B cell (primary cell): ENCODE data around the gene HLA-DPB1. TPM values are rescaled to one million over a fixed set of nuclear protein-coding genes. Genes with fewer than 3 reads are reported as not detected.
A peak's percentile ranks its signal among the peaks of the same experiment; 100 is the strongest.

Experiments
- ATAC-seq: fragments of 200-7000 bp; cut with Tn5 transposase; one replicate; pipeline ENCODE4 v1.10.0; 2021; ENCODE audit warnings: low read depth, mild to moderate bottlenecking, moderate number of reproducible peaks, moderate library complexity
- CTCF ChIA-PET: fragments of 350-600 bp; sonication (Branson Sonifier 250); formaldehyde crosslinking; loops from one replicate; lab custom pipeline; 2021; ENCODE audit warnings: antibody characterized with exemption, inconsistent platforms; lab: Charles Lee
- POLR2A ChIA-PET: fragments of 350-600 bp; sonication (Branson Sonifier 250); formaldehyde crosslinking; loops from one replicate; lab custom pipeline; 2021; ENCODE audit warnings: antibody characterized with exemption; lab: Charles Lee
- DNase-seq: peaks from one replicate; pipeline ENCODE4 v3.0.0; 2013
- H2AFZ ChIP-seq: 2 replicates; pipeline ENCODE4 v1.6.1; 2012; ENCODE audit warnings: mild to moderate bottlenecking, low read depth, low read length; ENCODE audit not compliant: insufficient read depth, poor library complexity, severe bottlenecking
- H3K27ac ChIP-seq, 2 donors: 1 replicate in 1 of 2; 2 replicates in 1 of 2; pipeline ENCODE4 v1.5.1; 2012 to 2013; ENCODE audit warnings: low read length in 2 of 2, mild to moderate bottlenecking in 2 of 2, moderate library complexity in 1 of 2
- H3K27me3 ChIP-seq, 4 experiments: fragments of 200-600 bp in 1 of 4; sonication (generic) in 1 of 4; replicated peaks in 1 of 4; 1 replicate in 2 of 4; 2 replicates in 2 of 4; pipeline versions ENCODE4 v1.6.1 to v1.7.0; 2013 to 2016; ENCODE audit warnings: low read length in 3 of 4, mild to moderate bottlenecking in 2 of 4, mixed read lengths in 1 of 4, moderate library complexity in 1 of 4; ENCODE audit not compliant: insufficient read depth in 4 of 4, control insufficient read depth in 3 of 4; ENCODE audit errors: control extremely low read depth in 1 of 4
- H3K36me3 ChIP-seq, 2 experiments: replicated peaks in 1 of 2; 1 replicate in 1 of 2; 2 replicates in 1 of 2; pipeline versions ENCODE4 v1.6.1 to v1.7.1; 2013; ENCODE audit warnings: low read length in 1 of 2; ENCODE audit not compliant: insufficient read depth in 2 of 2, control insufficient read depth in 1 of 2; ENCODE audit errors: control extremely low read depth in 1 of 2, extremely low read depth in 1 of 2
- H3K4me1 ChIP-seq, 2 donors: fragments of 200-600 bp in 1 of 2; sonication (generic) in 1 of 2; 1 replicate in 1 of 2; 2 replicates in 1 of 2; pipeline versions ENCODE4 v1.5.1 to v1.6.1; 2013 to 2017; ENCODE audit warnings: low read length in 2 of 2; ENCODE audit not compliant: control insufficient read depth in 2 of 2, insufficient read depth in 2 of 2
- H3K4me2 ChIP-seq: replicated peaks from 2 replicates; pipeline ENCODE3; 2012; ENCODE audit warnings: mild to moderate bottlenecking, low read depth, low read length; ENCODE audit not compliant: poor library complexity, severe bottlenecking
- H3K4me3 ChIP-seq, 5 experiments: fragments of 200-600 bp in 1 of 5; sonication (generic) in 1 of 5; 1 replicate in 3 of 5; 2 replicates in 2 of 5; pipeline versions ENCODE4 v1.5.1 to v1.7.0; 2011 to 2016; ENCODE audit warnings: low read length in 4 of 5, mild to moderate bottlenecking in 4 of 5, low read depth in 2 of 5, control low read depth in 1 of 5, moderate library complexity in 1 of 5; ENCODE audit not compliant: insufficient read depth in 1 of 5; ENCODE audit errors: control extremely low read depth in 1 of 5, extremely low read depth in 1 of 5
- H3K79me2 ChIP-seq: fragments of 200-600 bp; sonication (generic); one replicate; pipeline ENCODE4 v1.6.0; 2016; ENCODE audit warnings: low read length; ENCODE audit not compliant: control insufficient read depth, insufficient read depth
- H3K9ac ChIP-seq: fragments of 200-600 bp; sonication (generic); 2 replicates; pipeline ENCODE4 v1.6.1; 2017; ENCODE audit warnings: mild to moderate bottlenecking, low read length, moderate library complexity
- H3K9me3 ChIP-seq, 3 donors: one replicate each; pipeline versions ENCODE4 v1.6.1 to v1.7.1; 2013; ENCODE audit warnings: low read length in 2 of 3; ENCODE audit not compliant: control insufficient read depth in 2 of 3, insufficient read depth in 1 of 3; ENCODE audit errors: control extremely low read depth in 1 of 3
- H4K20me1 ChIP-seq: 2 replicates; pipeline ENCODE4 v1.6.0; 2012; ENCODE audit warnings: mild to moderate bottlenecking, low read length; ENCODE audit not compliant: insufficient read depth, control insufficient read depth, poor library complexity, severe bottlenecking
- H3K27ac Mint-ChIP-seq: one replicate; pipeline ENCODE4 v1.8.0; 2021; ENCODE audit warnings: mixed read lengths
- H3K27me3 Mint-ChIP-seq: one replicate; pipeline ENCODE4 v1.8.0; 2021; ENCODE audit warnings: mixed read lengths
- H3K4me1 Mint-ChIP-seq: one replicate; pipeline ENCODE4 v1.8.0; 2021; ENCODE audit warnings: mixed read lengths
- H3K4me3 Mint-ChIP-seq: one replicate; pipeline ENCODE4 v1.8.0; 2021; ENCODE audit warnings: mixed read lengths
- H3K9me3 Mint-ChIP-seq: one replicate; pipeline ENCODE4 v1.8.0; 2022; ENCODE audit warnings: mixed read lengths; ENCODE audit not compliant: insufficient read depth
- EZH2 ChIP-seq: IDR thresholded peaks from 2 replicates; pipeline ENCODE4 v1.6.1; 2012; ENCODE audit warnings: borderline replicate concordance, low read depth, mild to moderate bottlenecking, moderate library complexity, low read length; ENCODE audit not compliant: insufficient read depth, poor library complexity, severe bottlenecking
- WGBS: methylation state at CpG from one replicate; pipeline ENCODE4 v1.1.5; 2013; ENCODE audit warnings: missing lambda C conversion rate; ENCODE audit not compliant: insufficient coverage; 5-methylcytosine and 5-hydroxymethylcytosine counted together
- intact Hi-C: fragments of 100-400 bp; cut with micrococcal nuclease; formaldehyde crosslinking; loops from one replicate; pipeline ENCODE4 v1.10.0; 2022
- polyA plus RNA-seq: library from polyadenylated mRNA; depleted of rRNA; stranded (reverse); fragments of >200 nt; gene quantifications from 2 replicates; pipeline ENCODE4 v1.2.3, GENCODE V29; 2012
- total RNA-seq, 2 donors: library from RNA; stranded (reverse); fragments of 120-200 nt in 1 of 2; gene quantifications; 1 replicate in 1 of 2; 2 replicates in 1 of 2; pipeline versions ENCODE4 v1.2.3 to v1.2.4, GENCODE V29; 2013 to 2022
- TF ChIP-seq, protein P1 (sequence below): fragments of 200-600 bp; IDR thresholded peaks from one replicate; pipeline ENCODE4 v1.8.0; 2022; ENCODE audit warnings: antibody characterized with exemption, mild to moderate bottlenecking

Gene HLA-DPB1
- total and polyA plus RNA-seq, 2 donors (not counting 1 experiment from before 2014, with no cell fraction given): 1,104 to 1,578 TPM

DNA sequence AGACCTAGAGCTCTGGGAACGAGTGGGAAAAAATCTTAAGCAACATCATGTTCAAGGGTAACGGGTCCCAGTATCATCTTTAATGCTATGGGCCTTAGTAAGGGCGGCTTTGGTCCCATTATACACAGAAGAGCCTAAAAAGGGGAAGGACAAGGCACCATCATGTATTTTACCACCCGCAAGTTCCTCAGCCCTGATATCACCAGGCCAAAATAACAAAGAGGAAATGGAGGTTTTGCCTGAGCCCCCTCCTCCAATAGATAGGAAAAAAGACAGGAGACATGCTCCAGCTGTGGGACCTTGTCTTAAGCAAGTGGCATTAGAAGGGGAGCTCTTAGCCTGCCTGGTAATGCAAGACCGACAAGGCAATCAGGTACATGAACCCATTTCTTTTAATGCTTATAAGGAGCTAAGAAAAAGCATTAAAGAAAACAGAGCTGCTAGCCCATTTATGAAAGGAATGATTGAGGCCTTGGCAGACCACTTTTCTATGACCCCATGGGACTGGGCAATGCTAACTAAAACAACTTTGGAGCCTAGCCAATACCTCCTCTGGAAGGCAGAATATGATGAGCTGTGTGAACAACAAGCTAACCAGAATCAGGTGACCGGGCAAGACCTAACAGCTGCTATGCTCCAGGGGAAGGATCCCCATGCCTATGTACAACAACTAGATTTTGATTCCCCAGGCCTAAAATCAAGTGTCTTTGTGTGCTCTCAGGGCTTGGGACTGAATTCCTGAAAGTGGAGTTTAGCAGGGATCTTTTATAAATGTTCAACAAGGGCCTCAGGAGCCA is 25.6 kb upstream of the HLA-DPB1 start:
- H4K20me1 ChIP-seq: no peaks in the 10 kb centered on the region
- CTCF ChIA-PET: interaction anchor here (0.7 to 4.2 kb wide), 14 partner anchors 7 to 98 kb away, joined by 3 to 44 read pairs (median 4); partner anchors contain the start of gene HLA-DPA1

DNA sequence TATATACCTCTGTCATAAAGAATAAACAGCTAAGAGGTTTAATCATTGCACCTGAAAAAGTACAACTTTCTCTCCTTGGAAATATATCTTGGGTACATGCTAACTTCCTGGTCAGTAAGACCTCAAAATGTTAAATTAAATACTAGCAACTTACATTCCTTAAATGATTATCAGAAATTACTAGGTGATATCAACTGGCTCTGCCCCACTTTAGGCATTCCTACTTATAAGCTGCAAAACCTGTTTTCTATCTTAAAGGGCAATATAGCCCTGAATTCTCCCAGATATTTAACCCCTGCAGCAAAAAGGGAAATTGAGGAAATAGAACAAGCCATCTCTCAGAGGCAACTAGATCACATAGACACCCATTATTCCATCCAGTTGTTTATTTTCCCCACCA is 23.2 kb upstream of the HLA-DPB1 start:
- Mint-ChIP-seq H3K27me3 (no peaks in the 10 kb centered on the region), H3K4me1 (peaks cover 39% of the 10 kb centered on the region), H3K4me3 (no peak overlapping the region), H3K27ac (no peak overlapping the region), H3K9me3 (no peaks in the 10 kb centered on the region)
- no peak for TF ChIP-seq EZH2
- TF ChIP-seq, protein P1, sequence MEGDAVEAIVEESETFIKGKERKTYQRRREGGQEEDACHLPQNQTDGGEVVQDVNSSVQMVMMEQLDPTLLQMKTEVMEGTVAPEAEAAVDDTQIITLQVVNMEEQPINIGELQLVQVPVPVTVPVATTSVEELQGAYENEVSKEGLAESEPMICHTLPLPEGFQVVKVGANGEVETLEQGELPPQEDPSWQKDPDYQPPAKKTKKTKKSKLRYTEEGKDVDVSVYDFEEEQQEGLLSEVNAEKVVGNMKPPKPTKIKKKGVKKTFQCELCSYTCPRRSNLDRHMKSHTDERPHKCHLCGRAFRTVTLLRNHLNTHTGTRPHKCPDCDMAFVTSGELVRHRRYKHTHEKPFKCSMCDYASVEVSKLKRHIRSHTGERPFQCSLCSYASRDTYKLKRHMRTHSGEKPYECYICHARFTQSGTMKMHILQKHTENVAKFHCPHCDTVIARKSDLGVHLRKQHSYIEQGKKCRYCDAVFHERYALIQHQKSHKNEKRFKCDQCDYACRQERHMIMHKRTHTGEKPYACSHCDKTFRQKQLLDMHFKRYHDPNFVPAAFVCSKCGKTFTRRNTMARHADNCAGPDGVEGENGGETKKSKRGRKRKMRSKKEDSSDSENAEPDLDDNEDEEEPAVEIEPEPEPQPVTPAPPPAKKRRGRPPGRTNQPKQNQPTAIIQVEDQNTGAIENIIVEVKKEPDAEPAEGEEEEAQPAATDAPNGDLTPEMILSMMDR: no peak
- Histone ChIP-seq H3K79me2 (no peaks in the 10 kb centered on the region), H3K36me3 (no peaks in the 10 kb centered on the region), H4K20me1 (no peaks in the 10 kb centered on the region), H3K4me3 (no peak overlapping the region), H3K9ac (no peak overlapping the region), H3K9me3 (no peaks in the 10 kb centered on the region), H3K4me1 (peaks cover 26 to 27% of the 10 kb centered on the region in 2 donors), H2AFZ (no peak overlapping the region), H3K27ac (no peak overlapping the region), H3K27me3 (no peaks in the 10 kb centered on the region), H3K4me2 (no peak overlapping the region)
- intact Hi-C loops: no loop called here
- POLR2A ChIA-PET: no interaction called here
- CTCF ChIA-PET: interaction anchor here (1.1 kb wide), 1 partner anchor 38 kb away, joined by 3 read pairs; no protein-coding TSS in a partner anchor
- DNase-seq: no peak
- no peak for ATAC-seq

More for the DNA sequence above, 25.6 kb upstream of the HLA-DPB1 start:
- peak overlapping the region; percentile 15 for H3K27ac Mint-ChIP-seq
- POLR2A ChIA-PET: interaction anchor here (1.0 to 2.2 kb wide), 4 partner anchors 21 to 204 kb away, joined by 3 to 9 read pairs (median 5); partner anchors contain the start of gene HLA-DPA1
- H3K4me3 ChIP-seq: no peak overlapping the region
- no peaks in the 10 kb centered on the region for H3K9me3 ChIP-seq
- H3K4me1 Mint-ChIP-seq: peaks cover 21% of the 10 kb centered on the region
- peaks cover 3% of the 10 kb centered on the region for H3K9me3 Mint-ChIP-seq
- intact Hi-C loops: no loop called here
- no peak overlapping the region for H3K4me2 ChIP-seq
- H3K27me3 ChIP-seq: no peaks in the 10 kb centered on the region
- no peak overlapping the region for H3K9ac ChIP-seq
- no peaks in the 10 kb centered on the region for H3K79me2 ChIP-seq
- H3K27ac ChIP-seq: no peak overlapping the region
- peaks cover 13 to 14% of the 10 kb centered on the region in 2 donors for H3K4me1 ChIP-seq
- TF ChIP-seq EZH2: no peak
- TF ChIP-seq, protein P1: no peak
- DNase-seq: peak; percentile 18
- 91% methylated on average over 4 of the region's 6 CpGs for WGBS
- no peaks in the 10 kb centered on the region for H3K27me3 Mint-ChIP-seq
- no peak overlapping the region for H3K4me3 Mint-ChIP-seq
- H3K36me3 ChIP-seq: no peaks in the 10 kb centered on the region
- no peak for ATAC-seq
- H2AFZ ChIP-seq: no peak overlapping the region
